Measurements from ENCODE around the gene METRNL.

- no peak for TF ChIP-seq EZH2 (IDR thresholded peaks at IDR 0.05; ENCODE audit: borderline replicate concordance, low read depth, low read length, severe bottlenecking)
- TF ChIP-seq, protein P1, sequence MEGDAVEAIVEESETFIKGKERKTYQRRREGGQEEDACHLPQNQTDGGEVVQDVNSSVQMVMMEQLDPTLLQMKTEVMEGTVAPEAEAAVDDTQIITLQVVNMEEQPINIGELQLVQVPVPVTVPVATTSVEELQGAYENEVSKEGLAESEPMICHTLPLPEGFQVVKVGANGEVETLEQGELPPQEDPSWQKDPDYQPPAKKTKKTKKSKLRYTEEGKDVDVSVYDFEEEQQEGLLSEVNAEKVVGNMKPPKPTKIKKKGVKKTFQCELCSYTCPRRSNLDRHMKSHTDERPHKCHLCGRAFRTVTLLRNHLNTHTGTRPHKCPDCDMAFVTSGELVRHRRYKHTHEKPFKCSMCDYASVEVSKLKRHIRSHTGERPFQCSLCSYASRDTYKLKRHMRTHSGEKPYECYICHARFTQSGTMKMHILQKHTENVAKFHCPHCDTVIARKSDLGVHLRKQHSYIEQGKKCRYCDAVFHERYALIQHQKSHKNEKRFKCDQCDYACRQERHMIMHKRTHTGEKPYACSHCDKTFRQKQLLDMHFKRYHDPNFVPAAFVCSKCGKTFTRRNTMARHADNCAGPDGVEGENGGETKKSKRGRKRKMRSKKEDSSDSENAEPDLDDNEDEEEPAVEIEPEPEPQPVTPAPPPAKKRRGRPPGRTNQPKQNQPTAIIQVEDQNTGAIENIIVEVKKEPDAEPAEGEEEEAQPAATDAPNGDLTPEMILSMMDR (IDR thresholded peaks at IDR 0.05; ENCODE audit: borderline replicate concordance, extremely low read depth, low read length, poor library complexity, severe bottlenecking) = no peak
These were observed 54.1 kb downstream of the METRNL start for GRCh38 chr17:83133302-83134121.

Measured in DND-41 (cell line).